Right renal pelvis (tissue), 4 donors: Measurements from ENCODE around the gene NRROS. TPM values are rescaled to one million over a fixed set of nuclear protein-coding genes. Genes with fewer than 3 reads are reported as not detected.
"Not testable (repeated sequence)": the region's sequence is repeated elsewhere in the genome, so short reads cannot be mapped to it uniquely, and the experiment has no call there.

Source experiments
- DNase-seq, 4 donors: peaks; one replicate each; pipeline ENCODE4 v3.0.0-alpha.2; 2013; ENCODE audit warnings: low read depth in 4 of 4, low spot score in 3 of 4, missing footprints in 1 of 4
- polyA plus RNA-seq, 4 donors: library from polyadenylated mRNA; unstranded; fragments of 120-200 nt; gene quantifications; one replicate each; pipeline ENCODE4 v1.2.1, GENCODE V29; 2013; ENCODE audit not compliant: insufficient read length in 4 of 4

NRROS gene
- polyA plus RNA-seq: 1 to 10 TPM; 3.2 to 4.2 (median 3.5) TPM

DNA sequence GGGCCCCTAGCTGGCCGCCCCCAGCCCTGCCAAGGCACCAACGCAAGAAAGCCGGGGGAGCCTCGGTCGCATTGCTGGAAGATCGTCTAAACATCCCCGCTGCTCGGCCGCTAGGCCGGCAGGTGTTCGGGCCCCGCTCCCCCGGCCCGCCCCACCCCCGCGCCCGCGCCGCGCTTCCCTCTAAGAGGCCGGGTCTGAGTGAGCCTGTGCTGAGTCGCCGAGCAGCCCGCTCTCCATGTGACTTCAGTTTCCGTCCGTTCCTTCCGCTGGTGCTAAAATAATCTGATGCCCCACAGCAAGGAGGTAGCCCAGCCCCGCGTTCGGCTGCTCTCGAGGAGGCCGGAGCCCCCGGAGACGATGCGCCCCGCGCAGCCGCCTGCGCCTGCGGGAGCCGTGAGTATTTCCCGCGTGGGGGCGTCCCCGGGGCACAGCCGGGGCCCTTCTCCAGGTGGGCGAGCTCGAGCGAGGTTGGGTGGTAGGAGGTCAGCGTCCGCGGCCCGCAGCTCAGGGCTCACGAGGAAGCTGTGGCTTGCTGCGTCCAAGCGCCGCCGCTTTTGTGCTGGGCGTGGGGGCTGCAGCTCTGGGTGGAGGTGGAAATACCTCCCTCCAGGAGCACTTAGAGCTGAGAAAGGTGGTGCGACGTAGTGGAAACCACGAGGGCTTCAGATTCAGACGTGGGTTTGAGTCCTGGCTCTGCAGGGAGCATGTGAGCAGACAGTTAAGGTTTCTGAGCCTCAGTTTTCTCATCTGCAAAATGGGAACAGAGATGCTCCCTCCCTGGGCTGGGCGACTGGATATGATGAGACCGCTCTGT lies at the start of gene NRROS:
Gene NRROS (plus strand): TSS at position 212 of the 814 bp plus-strand sequence. CDS start 14,846 bp downstream, outside the sequence.
- no peak for DNase-seq

DNA sequence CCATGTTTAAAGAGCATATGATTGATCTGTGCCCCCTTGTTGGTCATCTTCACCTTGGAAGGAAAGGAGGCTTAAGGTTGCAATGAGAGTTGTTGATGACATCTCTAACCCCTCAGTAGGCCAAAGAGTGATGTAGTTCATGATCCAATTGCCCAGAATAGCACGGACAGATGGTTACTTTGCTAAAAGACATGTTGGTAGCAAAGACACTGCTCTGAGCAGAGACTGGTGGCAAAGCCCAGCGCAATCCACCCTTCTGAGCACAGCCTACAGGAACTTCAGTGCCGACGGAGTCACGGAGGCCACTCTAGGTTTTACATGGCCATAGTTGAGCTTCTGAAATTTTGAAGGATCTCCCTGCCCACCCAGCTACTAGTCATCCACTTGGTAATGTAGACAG lies 49.2 kb upstream of the NRROS start:
- DNase-seq: no peak

DNA sequence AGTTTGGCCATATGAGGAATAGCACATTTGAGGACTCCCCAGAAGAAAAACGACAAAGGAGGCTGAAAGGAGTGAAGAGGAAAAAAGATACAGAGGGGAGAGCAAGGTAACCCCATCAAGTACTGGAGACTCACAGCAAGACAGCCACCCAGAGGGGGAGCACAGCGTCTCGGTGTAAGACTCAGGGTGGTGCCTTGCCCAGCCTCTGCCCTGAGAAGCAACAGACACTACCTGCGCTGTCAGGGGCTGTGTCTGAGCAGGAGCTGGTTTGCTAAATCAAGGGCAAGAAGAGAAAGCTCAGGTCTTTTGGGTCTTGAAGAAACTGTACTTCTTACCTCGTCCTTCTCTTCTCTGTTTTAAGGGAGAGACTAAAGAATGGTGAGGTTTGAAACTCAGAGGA lies 43.1 kb upstream of the NRROS start:
- no peak for DNase-seq

DNA sequence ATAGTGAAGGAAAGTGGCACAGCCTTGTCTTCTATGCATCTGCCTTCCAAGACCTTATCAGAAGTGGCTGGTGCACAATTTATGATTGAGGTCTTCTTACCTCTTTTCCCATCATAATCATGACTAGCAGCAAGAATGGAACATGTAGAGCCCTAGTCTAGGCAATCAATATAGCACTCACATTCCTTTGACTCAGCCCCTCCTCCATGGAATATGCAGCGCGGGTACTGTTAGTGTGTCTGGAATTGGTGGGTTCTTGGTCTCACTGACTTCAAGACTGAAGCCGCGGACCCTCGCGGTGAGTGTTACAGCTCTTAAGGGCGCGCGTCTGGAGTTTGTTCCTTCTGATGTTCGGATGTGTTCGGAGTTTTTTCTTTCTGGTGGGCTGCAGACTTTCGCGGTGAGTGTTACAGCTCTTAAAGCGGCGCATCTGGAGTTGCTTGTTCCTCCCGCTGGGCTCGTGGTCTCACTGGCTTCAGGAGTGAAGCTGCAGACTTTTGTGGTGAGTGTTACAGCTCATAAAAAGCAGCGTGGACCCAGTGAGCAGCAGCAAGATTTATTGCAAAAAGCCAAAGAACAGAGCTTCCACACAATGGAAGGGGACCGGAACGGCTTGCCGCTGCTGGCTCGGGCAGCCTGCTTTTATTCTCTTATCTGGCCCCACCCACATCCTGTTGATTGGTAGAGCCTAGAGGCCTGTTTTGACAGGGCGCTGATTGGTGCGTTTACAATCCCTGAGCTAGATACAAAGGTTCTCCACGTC lies 41.3 kb upstream of the NRROS start:
- DNase-seq: not testable (repeated sequence)

DNA sequence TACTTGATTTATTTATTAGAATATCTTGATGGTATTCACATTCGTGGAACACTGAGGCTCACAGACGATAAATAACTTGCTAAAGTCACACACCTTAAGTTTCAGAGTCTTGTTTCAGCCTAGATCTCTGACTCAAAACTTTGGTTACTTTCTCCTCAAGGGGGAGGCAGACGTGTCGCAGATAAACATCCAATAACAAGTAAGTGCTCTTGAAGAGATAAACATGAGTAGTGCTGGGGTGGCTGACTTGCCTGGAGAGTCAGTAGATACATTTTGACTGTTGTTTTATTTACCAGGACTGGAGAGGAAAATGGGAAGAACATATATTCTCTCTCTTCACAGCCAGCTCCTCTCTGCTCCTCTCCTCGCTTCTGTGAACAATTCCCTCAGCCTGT lies 39.8 kb upstream of the NRROS start:
- no peak for DNase-seq

DNA sequence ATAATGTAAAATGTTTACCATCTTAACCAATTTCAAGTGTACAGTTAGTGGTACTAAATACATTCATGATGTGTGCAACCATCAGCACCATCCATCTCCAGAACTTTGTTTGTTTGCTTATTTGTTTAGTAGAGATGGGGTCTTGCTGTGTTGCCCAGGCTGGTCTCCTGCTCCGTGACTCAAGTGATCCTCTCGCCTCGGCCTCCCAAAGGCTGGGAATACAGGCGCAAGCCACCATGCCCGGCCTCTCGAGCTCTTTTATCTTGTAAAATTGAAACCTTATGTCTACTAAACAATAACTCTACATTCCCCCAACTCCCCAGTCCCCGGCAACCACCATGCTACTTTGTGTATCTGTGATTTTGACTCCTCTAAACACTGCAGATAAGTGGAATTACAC lies 39.1 kb upstream of the NRROS start:
- DNase-seq: no peak

DNA sequence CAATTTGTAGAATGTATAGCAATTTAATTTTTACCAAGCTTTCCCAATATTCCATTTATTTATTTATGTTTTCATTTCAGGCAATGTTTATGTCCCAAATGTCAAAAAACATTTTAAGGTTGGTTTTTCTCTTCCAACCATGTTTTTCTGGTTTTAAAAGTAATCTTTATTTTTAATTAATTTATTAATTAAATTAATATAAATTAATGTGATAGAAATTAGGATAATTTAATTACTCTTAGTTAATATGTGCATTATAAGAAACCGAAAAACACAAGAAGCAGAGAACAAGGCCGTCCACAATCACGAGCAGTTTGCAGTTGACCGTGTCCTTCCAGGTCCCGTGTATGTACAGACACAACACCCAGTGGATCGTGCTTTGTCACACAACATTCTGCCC lies 36.8 kb upstream of the NRROS start:
- no peak for DNase-seq

DNA sequence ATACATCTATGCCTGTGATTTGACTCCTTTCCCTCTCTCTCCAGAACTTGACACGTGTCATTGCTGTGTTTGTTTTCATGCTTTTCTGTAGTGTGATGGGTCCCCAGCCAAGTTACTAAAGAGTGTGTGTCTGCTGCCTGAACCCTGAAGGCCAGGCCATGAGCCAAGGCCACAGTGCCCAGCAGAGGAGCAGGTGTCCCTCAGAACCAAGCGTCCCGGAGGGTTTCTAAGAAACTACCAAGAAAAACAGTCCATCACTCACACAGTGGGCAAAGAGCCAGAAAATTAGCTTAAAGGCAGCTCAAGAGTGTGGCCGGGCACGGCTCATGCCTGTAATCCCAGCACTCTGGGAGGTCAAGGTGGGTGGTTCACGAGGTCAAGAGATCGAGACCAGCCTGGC lies 35.8 kb upstream of the NRROS start:
- no peak for DNase-seq

DNA sequence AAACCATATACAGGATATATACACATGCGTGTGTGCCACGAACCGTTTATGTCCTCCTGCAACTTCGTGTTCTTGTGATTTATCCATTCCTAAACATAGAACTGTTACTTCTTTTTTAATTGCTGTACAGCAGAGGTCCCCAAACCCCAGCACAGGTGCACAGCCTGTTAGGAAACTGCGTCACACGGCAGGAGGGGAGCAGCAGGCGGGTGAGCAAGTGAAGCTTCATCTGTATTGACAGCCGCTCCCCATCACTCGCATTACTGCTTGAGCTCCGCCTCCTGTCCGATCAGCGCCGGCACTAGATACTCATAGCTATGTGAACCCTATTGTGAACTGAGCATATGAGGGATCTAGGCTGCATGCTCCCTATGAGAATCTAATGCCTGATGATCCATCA lies 34.9 kb upstream of the NRROS start:
- no peak for DNase-seq

DNA sequence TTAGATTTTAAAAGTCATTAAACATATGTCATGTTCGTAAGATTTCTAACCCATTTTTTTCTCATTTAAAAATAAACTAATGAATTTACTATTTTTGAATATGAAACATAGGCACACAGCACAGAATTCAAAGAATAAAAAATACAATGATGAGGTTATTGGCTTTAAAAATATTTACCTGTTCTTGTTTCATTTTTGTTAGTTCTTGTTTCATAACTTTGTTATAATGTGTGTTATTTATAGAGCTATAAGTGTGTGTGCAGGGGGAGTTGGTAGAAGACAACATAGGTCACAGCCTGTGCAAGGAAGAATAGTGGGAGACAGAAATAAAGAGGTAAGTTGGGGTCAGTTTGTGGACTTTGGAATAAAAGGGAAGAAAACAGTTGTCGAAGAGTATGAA lies 30.8 kb upstream of the NRROS start:
- no peak for DNase-seq

DNA sequence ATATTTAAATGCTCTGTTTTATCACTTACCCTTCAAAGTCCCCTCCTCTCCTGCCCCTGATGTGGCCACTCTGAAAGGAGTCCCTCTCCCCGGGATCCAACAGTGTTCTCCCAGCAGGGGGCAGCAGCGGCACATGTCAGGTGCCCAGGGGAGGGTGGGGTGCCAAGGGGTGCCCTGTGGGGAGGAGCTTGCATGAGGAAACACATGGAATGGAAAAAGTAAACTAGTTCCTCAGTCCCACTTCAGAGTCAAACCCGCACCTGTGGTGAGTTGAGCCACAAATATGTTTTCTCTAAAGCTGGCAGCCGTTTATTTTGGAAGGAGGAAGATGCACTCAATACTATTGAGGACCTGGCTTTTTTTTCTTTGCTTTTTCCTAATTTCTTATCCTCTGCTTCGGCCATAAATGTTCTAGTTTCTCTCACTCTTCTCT lies 30.1 kb upstream of the NRROS start:
- peak; percentile 58 to 64 (median 60) for DNase-seq

DNA sequence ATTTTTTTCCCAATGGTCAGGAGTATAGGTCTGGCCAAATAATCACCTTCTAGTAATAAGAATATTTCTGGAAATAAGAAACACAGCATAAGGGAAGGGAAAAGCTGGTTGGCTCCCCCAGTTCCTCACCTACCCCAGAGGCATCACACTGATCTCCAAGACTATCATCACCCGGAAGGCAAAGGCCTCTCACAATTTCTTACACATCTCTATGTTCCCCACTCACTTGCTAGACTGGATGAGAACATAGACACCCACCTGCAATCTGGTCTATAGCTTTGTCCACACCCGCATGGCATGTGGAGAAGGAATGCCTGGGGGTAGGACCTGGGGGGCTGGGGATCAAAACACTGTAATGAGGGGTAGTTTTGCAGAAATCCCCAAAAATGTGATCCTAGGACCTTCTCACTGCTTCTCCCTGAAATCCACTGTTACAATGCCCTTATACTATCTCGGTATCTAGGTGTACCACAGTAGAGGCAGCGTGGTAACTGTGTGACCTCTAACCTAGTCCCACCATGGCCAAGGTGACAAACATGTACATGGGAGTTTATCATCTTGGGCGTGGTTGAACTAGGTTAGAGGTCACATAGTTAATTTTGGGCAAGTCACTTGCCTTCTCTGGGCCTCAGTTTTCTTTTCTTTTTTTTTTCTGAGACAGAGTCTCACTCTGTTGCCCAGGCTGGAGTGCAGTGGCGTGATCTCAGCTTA lies 29.5 kb upstream of the NRROS start:
- DNase-seq: no peak

DNA sequence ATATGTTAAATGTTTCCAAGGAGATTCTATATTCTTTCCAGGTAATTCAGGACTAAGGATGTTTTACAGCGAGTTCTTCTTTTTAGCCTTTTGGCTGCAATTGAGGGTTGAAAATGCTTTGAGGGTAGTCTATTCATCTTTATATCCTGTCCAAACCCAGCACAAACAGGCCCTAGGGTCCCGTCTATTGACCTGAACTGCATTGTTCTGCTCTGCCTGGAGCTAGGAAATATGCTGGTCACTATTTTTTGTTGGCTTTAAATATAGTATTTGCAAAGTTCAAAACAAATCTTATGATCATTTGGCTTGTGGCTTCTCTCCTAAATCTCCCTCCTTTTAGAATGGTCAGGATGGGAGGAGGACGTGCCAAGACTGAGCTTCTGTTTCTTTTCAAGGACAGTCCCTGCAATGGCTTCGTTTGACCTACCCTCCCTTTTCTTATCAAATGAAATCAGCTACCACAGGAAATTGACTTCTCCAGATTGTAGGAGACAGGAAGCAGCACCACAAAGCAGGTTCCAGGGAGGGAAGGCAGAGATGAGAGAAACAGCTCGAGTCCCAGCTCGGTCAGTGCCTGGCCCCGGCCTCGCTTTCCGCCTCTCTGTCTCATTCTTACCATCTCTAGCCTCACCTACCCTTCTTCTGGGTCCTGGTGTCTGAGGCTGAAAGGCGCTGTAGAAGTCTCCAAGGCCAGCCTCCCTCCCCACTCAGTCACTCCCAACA lies 27.6 kb upstream of the NRROS start:
- DNase-seq: no peak

DNA sequence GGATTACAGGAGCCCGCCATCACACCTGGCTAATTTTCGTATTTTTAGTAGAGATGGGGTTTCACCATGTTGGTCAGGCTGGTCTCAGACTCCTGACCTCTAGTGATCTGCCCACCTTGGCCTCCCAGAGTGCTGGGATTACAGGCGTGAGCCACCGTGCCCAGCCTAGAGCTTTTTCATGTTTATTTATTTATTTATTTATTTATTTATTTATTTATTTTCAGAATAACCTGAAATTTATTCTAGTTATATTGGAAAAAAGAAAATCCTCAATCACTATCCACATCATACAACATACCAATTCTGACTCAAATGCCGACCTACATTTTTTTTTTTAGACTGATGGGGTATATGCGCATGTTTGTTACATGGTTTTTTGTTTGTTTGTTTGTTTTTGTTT lies 24.3 kb upstream of the NRROS start:
- not testable (repeated sequence) for DNase-seq

DNA sequence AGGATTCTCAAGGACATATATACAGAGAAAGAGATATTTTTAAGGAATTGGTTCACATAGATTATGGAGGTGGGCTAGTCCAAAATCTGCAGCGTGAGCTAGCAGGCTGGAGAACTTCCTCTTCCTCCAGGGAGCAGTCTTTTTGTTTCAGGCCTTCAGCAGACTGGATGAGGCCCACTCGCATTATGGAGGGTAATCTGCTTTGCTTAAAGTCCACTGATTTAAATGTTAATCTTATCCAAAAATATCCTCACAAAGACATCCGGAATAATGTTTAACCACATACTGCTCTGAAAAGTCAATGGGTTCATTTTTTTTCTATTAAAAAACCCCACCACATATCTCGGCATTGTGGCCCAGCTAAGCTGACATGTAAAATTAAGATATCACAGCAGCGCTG lies 22.2 kb upstream of the NRROS start:
- no peak for DNase-seq

DNA sequence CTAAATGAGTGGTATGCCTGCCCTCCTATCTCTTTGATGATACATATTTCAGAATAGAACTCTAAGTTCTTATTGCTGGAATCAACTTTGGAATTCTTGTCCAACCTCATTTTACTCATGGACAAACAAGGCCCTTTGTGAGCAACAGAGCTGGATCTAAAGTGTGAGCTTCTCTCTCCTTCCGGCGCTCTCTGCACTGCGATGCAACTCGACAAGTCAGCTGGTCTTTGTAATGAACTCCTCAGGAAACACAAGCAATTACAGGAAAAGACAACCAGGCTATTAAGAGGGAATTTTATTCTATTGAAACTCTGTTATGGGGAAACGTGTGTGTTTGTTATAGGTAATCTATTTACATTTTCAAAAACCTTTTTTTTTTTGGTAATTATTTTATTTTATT lies 20.3 kb upstream of the NRROS start:
- no peak for DNase-seq

DNA sequence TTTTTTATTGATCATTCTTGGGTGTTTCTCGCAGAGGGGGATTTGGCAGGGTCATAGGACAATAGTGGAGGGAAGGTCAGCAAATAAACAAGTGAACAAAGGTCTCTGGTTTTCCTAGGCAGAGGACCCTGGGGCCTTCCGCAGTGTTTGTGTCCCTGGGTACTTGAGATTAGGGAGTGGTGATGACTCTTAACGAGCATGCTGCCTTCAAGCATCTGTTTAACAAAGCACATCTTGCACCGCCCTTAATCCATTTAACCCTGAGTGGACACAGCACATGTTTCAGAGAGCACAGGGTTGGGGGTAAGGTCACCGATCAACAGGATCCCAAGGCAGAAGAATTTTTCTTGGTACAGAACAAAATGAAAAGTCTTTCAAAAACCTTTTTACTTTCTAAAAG lies 19.9 kb upstream of the NRROS start:
- DNase-seq: not testable (repeated sequence)

DNA sequence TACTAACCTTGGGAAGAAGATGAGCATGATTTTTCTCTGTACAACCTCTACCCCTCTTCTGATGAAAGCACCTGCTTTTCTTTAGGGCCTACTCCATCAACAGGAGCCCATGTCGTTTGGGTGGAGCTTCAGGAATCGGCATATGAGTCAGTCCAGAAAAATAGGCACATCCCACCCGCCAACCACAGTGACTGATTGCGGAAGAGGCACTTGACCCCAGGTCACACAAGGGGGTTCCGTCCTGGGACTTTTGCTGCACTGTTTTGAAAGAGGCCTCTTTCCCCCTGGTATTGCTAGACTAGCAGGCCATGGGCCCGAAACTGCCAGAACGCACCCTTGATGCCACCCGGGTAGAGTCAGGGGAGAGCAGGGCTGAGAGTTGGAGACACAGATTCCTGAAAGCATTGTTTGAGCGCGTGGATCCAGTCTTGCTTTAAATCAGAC lies 19.3 kb upstream of the NRROS start:
- DNase-seq: no peak

DNA sequence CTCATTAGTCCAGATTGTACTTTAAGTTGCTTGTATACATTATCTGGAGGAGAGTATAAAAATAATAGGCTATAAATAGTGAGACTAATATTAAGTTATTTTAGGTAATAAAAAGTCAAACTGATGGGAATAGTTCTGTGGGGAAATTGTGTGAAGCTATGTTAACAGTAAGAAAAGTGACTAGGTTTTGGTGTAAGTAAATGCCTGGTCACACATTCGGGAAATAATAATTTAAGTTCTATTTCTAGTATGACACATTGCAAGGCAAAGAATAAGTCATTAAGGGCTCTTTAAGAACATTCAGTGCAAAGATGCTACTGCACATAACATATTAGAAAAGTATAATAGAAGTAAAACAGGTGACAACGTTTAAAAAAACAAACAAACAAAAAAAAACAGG lies 18.8 kb upstream of the NRROS start:
- DNase-seq: no peak

DNA sequence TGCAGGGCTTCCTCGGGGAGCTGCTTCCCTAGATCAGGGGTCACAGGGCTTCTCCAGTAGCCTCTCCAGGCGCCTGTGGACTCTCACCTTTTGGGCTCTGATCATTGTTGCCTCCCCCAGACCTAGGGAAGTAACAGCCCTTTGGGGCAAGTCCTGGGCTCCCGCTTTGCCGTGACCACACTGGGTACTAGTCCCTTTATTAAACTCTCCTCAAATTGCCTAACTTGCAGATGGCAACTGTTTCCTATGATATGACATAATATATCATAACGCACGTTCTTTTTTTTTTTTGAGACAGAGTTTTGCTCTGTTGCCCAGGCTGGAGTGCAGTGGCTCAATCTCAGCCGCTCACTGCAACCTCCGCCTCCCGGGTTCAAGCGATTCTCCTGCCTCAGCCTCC lies 17.9 kb upstream of the NRROS start:
- no peak for DNase-seq
